HG02870 (cell line): ENCODE results near the gene PRKCA.

Source experiments
- ATAC-seq: cut with Tn5 transposase; IDR thresholded peaks from one replicate; pipeline ENCODE4 v1.9.1; 2021; ENCODE audit warnings: mild to moderate bottlenecking, moderate library complexity; ENCODE audit not compliant: unreplicated experiment

The PRKCA gene

GRCh38 chr17:66637491-66637890 is 335.1 kb downstream of the PRKCA start:
- ATAC-seq = no peak

- ATAC-seq = no peak
These were observed 336.5 kb downstream of the PRKCA start for GRCh38 chr17:66638707-66639479.

GRCh38 chr17:66643815-66644710 is 341.6 kb downstream of the PRKCA start:
- no peak for ATAC-seq

- no peak for ATAC-seq
These were observed 342.8 kb downstream of the PRKCA start for GRCh38 chr17:66645259-66645658.

GRCh38 chr17:66647391-66647983 is 345.1 kb downstream of the PRKCA start:
- no peak for ATAC-seq

GRCh38 chr17:66649818-66650543 is 347.6 kb downstream of the PRKCA start:
- no peak for ATAC-seq

GRCh38 chr17:66650544-66650877 is 348.1 kb downstream of the PRKCA start:
- no peak for ATAC-seq

- ATAC-seq = no peak
These were observed 350.6 kb downstream of the PRKCA start for GRCh38 chr17:66652840-66653507.

GRCh38 chr17:66654106-66654740 is 351.8 kb downstream of the PRKCA start:
- ATAC-seq = no peak

- no peak for ATAC-seq
These were observed 352.4 kb downstream of the PRKCA start for GRCh38 chr17:66654764-66655163.

- ATAC-seq = no peak
These were observed 353.0 kb downstream of the PRKCA start for GRCh38 chr17:66655461-66655860.

- ATAC-seq = no peak
These were observed 353.4 kb downstream of the PRKCA start for GRCh38 chr17:66655861-66656260.

- ATAC-seq = no peak
These were observed 359.2 kb downstream of the PRKCA start for GRCh38 chr17:66661411-66662256.

GRCh38 chr17:66662496-66662895 is 360.1 kb downstream of the PRKCA start:
- no peak for ATAC-seq

- no peak for ATAC-seq
These were observed 360.7 kb downstream of the PRKCA start for GRCh38 chr17:66663041-66663606.

- ATAC-seq = no peak
These were observed 361.9 kb downstream of the PRKCA start for GRCh38 chr17:66664336-66664735.

- no peak for ATAC-seq
These were observed 362.8 kb downstream of the PRKCA start for GRCh38 chr17:66665194-66665593.

- no peak for ATAC-seq
These were observed 364.7 kb downstream of the PRKCA start for GRCh38 chr17:66667090-66667489.
